Measurements from ENCODE around the gene DMD.

DMD gene

GRCh38 chrX:32874839-32875238, 336.5 kb downstream of the DMD start:
- DNase-seq (ENCODE audit: insufficient read length, low spot score) (no peak), FAIRE-seq (no peak)
- TF ChIP-seq CTCF (IDR thresholded peaks at IDR 0.05; ENCODE audit: insufficient read depth, missing control alignments) = no peak

GRCh38 chrX:32873786-32874185, 337.6 kb downstream of the DMD start:
- FAIRE-seq (no peak), DNase-seq (ENCODE audit: insufficient read length, low spot score) (no peak)
- no peak for TF ChIP-seq CTCF (IDR thresholded peaks at IDR 0.05; ENCODE audit: insufficient read depth, missing control alignments)

DNA sequence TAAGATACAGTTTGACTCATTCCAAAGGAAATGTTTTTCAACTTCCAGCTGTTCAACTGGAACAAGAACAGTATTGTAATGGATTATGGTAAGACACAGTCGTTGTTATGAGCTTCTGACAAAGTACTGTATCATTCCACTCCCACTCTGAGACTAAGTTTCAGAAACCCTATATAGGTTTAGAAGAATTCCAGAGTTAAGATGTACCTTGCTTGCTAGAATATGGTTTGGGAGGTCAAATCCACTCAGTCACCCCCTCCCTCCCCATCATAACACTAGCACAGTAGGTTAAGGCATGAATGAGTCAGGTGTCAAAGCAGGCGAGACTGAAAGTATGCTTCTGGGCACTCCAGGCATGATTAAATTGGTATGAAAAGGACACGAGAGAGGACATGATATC, 339.7 kb downstream of the DMD start:
- DNase-seq (ENCODE audit: insufficient read length, low spot score) (no peak), FAIRE-seq (no peak)
- no peak for TF ChIP-seq CTCF (IDR thresholded peaks at IDR 0.05; ENCODE audit: insufficient read depth, missing control alignments)

DNA sequence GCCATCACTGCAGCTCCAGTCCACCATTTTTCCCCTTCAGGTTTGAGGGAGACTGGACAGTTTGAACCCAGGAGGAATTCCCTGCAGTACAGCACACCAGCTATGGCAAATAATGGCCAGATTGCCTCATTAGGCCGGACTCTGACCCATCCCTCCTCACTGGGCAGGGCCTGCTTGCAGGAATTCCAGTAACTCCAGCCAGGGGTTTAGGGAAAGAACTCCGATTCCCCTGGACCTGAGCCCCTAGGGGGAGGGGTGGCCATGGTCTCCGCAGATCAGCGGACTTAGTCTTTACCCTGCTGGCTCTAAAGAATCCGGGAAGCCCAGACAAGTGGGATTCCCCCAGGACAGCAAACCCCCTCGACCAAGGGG, 342.8 kb downstream of the DMD start:
- TF ChIP-seq CTCF (IDR thresholded peaks at IDR 0.05; ENCODE audit: insufficient read depth, missing control alignments) = no peak
- DNase-seq (ENCODE audit: insufficient read length, low spot score) (no peak), FAIRE-seq (no peak)

DNA sequence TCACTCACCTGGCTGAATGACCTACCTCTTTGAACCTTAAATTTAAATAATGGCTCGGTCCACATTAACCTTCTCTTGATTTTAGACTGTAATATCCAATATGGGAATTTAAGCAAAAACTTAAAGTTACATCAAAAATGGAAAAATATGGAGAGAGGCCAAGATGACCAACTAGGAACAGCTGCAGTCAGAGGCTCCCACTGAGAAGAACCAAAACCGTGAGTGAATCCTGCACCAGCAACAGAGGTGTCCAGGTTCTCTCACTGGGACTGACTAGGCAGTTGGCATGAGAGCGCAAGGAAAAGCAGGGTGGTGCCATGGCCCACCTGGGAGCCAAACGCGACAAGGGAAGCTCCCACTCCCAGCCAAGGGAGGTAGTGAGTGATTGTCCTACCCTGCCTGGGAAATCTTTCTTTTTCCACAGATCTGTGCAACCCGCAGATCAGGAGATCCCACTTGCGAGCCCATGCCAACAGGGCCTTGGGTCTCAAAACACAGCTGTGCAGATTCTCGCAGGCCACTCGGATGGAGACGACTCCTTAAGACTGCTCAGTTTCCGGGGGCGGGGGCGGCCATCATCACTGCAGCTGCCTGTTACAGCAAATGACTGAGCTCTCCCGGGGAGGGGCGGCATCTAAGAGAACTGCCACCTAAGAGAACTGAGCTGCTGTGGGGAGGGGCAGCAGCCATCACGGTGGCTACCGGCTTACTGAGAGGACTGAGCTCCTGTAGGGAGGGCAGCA, 343.4 kb downstream of the DMD start:
- TF ChIP-seq CTCF (IDR thresholded peaks at IDR 0.05; ENCODE audit: insufficient read depth, missing control alignments) = no peak
- DNase-seq (ENCODE audit: insufficient read length, low spot score) (no peak), FAIRE-seq (no peak)

- TF ChIP-seq CTCF (IDR thresholded peaks at IDR 0.05; ENCODE audit: insufficient read depth, missing control alignments) = no peak
- DNase-seq (ENCODE audit: insufficient read length, low spot score) (no peak), FAIRE-seq (no peak)
Observed at GRCh38 chrX:32852203-32852602, 359.1 kb downstream of the DMD start.

DNA sequence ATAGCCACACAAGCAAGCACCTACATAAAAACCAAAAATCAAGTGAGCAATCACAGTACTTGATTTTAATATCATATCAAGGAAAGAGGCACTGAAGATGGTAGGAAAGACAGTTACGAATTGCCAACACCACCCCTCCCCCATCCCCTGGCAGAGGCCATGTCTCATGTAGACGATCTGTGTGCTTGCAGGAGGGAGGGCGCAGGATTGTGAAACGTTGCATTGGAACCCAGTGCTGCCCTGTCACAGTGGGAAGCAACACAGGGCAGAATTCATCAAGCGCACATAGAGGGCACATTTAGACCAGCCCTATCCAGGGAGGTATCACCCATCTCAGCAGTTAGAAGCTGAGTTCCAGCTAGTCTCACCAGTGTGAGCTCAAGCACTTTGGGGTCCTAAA, 359.8 kb downstream of the DMD start:
- no peak for TF ChIP-seq CTCF (IDR thresholded peaks at IDR 0.05; ENCODE audit: insufficient read depth, missing control alignments)
- DNase-seq (ENCODE audit: insufficient read length, low spot score) (no peak), FAIRE-seq (no peak)

All from D721Med (cell line).